ENCODE measurements around the gene ARHGAP9. TPM values are rescaled to one million over a fixed set of nuclear protein-coding genes. Genes with fewer than 3 reads are reported as not detected.
"Not testable (repeated sequence)": the region's sequence is repeated elsewhere in the genome, so short reads cannot be mapped to it uniquely, and the experiment has no call there.

Gene ARHGAP9
- total RNA-seq, 1 donor from 2014 or later: 2.9 TPM

DNA sequence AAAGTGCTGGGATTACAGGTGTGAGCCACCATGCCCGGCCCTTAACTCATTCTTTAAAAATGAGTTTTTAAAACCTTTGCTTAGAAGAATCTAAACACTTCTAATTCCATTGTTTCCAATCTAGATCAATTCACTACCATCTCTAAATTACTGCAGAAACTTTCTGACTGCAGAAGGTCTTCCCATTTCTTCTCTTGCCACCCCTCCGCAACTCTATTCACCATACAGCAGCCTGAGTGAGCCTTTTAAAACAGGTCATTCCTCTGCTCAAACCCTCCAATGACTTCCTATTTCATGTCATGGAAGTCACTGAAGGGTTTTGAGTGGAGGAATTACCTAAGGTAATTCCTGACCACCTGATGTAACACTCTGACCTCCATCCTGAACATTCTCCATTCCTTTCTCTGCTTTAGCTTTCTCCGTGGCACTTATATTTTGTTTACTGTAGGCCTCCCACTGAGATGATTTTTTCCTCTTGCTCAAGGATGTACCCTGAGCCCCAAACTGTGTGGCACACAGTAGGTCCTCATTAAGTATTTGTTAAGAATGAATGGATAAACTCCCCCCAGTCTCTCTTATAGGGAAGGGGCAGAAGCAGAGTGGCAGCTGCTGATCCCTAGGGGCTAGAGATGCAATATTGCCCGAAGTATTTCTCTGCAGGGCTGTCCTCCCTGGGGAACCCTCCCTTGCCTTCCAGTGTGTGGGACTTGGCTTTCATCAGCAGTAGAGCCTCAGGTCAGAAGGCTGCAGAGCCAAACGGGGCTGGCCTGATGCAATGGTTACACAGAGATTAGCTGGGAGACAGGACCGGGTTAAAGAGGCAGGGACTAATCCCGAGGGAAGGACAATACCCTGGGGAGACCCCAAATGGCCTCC, 39.5 kb upstream of the ARHGAP9 start:
- H3K9me3 Mint-ChIP-seq (ENCODE audit: low read depth): no peaks in the 10 kb centered on the region
- H3K4me3 Mint-ChIP-seq (ENCODE audit: unreplicated experiment): peak overlapping the region; percentile 95
- H3K4me1 Mint-ChIP-seq (ENCODE audit: low read depth): peaks cover 64% of the 10 kb centered on the region
- H3K36me3 Mint-ChIP-seq (ENCODE audit: low read depth): peaks cover 44% of the 10 kb centered on the region
- peak overlapping the region; percentile 100 for H3K27ac Mint-ChIP-seq (ENCODE audit: unreplicated experiment)
- DNase-seq (ENCODE audit: low spot score): no peak
- no peaks in the 10 kb centered on the region for H3K27me3 Mint-ChIP-seq (ENCODE audit: low read depth)
- TF ChIP-seq, protein P1, sequence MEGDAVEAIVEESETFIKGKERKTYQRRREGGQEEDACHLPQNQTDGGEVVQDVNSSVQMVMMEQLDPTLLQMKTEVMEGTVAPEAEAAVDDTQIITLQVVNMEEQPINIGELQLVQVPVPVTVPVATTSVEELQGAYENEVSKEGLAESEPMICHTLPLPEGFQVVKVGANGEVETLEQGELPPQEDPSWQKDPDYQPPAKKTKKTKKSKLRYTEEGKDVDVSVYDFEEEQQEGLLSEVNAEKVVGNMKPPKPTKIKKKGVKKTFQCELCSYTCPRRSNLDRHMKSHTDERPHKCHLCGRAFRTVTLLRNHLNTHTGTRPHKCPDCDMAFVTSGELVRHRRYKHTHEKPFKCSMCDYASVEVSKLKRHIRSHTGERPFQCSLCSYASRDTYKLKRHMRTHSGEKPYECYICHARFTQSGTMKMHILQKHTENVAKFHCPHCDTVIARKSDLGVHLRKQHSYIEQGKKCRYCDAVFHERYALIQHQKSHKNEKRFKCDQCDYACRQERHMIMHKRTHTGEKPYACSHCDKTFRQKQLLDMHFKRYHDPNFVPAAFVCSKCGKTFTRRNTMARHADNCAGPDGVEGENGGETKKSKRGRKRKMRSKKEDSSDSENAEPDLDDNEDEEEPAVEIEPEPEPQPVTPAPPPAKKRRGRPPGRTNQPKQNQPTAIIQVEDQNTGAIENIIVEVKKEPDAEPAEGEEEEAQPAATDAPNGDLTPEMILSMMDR (IDR thresholded peaks at IDR 0.05): no peak

DNA sequence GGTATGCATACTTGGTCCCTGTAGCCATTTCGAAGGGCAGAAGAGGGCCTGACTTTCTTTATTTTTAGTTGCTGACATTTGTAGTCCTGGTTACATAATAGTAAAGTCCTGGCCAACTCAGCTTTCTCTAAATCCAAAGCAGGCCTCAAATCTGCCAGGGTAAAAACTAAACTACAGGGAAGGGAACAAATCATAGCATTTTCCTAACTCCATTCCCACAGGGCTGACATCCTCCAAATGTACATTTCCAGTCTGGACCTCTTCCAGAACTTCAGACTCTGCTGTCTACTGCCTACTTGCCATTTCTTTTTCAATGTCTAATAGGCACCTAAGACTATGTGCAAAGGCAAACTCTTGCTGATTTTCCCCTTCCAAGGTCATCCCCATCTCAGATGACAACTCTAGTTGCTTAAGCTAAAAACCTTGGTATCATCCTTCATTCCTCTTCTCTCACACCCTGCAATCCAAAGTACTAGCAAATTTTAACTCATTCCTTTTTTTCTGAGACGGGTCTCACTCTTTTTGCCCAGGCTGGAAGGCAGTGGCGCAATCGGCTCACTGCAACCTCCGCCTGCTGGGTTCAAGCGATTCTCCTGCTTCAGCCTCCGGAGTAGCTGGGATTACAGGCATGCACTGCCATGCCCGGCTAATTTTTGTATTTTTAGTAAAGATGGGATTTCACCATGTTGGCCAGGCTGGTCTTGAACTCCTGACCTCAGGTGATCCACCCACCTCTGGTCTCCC, 38.7 kb upstream of the ARHGAP9 start:
- peaks cover 56% of the 10 kb centered on the region for H3K4me1 Mint-ChIP-seq (ENCODE audit: low read depth)
- H3K27ac Mint-ChIP-seq (ENCODE audit: unreplicated experiment): peak overlapping the region; percentile 100
- no peak for DNase-seq (ENCODE audit: low spot score)
- no peaks in the 10 kb centered on the region for H3K9me3 Mint-ChIP-seq (ENCODE audit: low read depth)
- peak overlapping the region; percentile 95 for H3K4me3 Mint-ChIP-seq (ENCODE audit: unreplicated experiment)
- H3K27me3 Mint-ChIP-seq (ENCODE audit: low read depth): no peaks in the 10 kb centered on the region
- TF ChIP-seq, protein P1 (IDR thresholded peaks at IDR 0.05): no peak
- H3K36me3 Mint-ChIP-seq (ENCODE audit: low read depth): peaks cover 46% of the 10 kb centered on the region

DNA sequence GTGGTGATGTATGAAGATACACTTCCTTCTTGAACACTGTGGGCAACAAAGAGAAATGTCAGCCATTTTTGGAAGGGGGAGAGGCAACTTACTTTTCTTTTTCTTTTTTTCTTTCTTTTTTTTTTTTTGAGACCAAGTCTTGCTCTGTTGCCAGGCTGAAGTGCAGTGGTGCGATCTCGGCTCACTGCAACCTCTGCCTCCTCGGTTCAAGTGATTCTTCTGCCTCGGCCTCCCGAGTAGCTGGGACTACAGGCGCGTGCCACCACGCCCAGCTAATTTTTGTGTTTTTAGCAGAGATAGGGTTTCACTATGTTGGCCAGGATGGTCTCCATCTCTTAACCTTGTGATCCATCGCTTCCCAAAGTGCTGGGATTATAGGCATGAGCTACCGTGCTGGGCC, 38.1 kb upstream of the ARHGAP9 start:
- H3K4me1 Mint-ChIP-seq (ENCODE audit: low read depth): peaks cover 52% of the 10 kb centered on the region
- peak overlapping the region; percentile 100 for H3K27ac Mint-ChIP-seq (ENCODE audit: unreplicated experiment)
- H3K4me3 Mint-ChIP-seq (ENCODE audit: unreplicated experiment): peak overlapping the region; percentile 95
- not testable (repeated sequence) for H3K27me3 Mint-ChIP-seq (ENCODE audit: low read depth); H3K9me3 Mint-ChIP-seq (ENCODE audit: low read depth); DNase-seq (ENCODE audit: low spot score)
- peaks cover 52% of the 10 kb centered on the region for H3K36me3 Mint-ChIP-seq (ENCODE audit: low read depth)

DNA sequence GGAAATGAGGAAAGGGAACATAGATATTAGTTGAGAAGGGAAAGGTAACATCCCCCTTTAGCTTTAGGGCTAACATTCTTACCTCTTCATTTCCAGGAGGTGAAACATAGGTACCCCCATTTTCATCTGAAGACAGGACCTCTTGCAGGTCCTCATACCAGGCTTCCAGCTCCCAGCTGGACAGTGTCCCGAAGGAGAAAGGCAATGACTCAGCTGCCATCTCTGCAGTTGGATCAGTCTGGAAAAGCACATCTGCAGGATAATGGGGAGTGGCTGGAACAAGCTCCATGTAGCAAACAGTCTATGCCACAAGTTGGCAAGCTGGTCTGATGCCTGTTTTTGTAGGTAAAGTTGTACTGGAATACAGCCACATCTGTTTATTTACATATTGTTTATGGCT, 37.5 kb upstream of the ARHGAP9 start:
- peaks cover 50% of the 10 kb centered on the region for H3K4me1 Mint-ChIP-seq (ENCODE audit: low read depth)
- peaks cover 58% of the 10 kb centered on the region for H3K36me3 Mint-ChIP-seq (ENCODE audit: low read depth)
- no peaks in the 10 kb centered on the region for H3K27me3 Mint-ChIP-seq (ENCODE audit: low read depth)
- peak overlapping the region; percentile 100 for H3K27ac Mint-ChIP-seq (ENCODE audit: unreplicated experiment)
- H3K9me3 Mint-ChIP-seq (ENCODE audit: low read depth): no peaks in the 10 kb centered on the region
- TF ChIP-seq, protein P1 (IDR thresholded peaks at IDR 0.05): no peak
- DNase-seq (ENCODE audit: low spot score): no peak
- peak overlapping the region; percentile 95 for H3K4me3 Mint-ChIP-seq (ENCODE audit: unreplicated experiment)

DNA sequence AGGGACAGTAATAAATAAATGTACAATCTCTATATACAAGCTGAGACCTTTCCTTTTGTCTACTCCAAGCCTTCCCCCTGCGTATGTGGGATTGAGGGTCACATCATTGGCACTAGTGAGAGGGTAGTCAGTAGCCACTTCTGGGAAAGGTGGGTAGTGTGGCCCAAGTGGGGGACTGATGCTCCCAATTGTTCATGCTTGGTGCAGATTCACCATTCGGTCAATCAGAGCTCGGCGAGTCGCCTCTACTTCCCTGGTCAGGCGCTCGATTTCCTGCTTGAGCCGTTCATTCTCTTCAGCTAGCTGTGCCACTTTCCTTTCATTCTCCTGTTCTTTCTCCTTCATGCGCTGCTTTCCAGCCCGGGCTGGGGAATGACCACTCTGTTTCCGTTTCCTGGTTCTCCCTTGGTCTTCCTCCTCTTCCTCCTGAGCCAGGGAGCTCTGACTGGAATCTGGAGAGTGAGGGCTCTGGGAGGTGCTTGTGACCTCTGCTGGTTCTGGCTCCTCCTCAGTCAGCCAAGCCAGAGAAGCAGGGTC, 37.0 kb upstream of the ARHGAP9 start:
- H3K4me1 Mint-ChIP-seq (ENCODE audit: low read depth): peaks cover 45% of the 10 kb centered on the region
- TF ChIP-seq, protein P1 (IDR thresholded peaks at IDR 0.05): no peak
- H3K9me3 Mint-ChIP-seq (ENCODE audit: low read depth): no peaks in the 10 kb centered on the region
- H3K27me3 Mint-ChIP-seq (ENCODE audit: low read depth): no peaks in the 10 kb centered on the region
- H3K36me3 Mint-ChIP-seq (ENCODE audit: low read depth): peaks cover 62% of the 10 kb centered on the region
- no peak for DNase-seq (ENCODE audit: low spot score)
- H3K27ac Mint-ChIP-seq (ENCODE audit: unreplicated experiment): peak overlapping the region; percentile 100
- peak overlapping the region; percentile 95 for H3K4me3 Mint-ChIP-seq (ENCODE audit: unreplicated experiment)

Data from chondrocyte (in vitro differentiated cells).